HL-60/S4 treated with phorbol 12-myristate 13-acetate at 8.2 ng/mL for 4 days and 3 days (cell line): ENCODE data around the gene ACTN4.

Experiments used
- in situ Hi-C: fragments of 300-500 bp; cut with MboI; formaldehyde crosslinking; loops from 2 replicates; pipeline ENCODE4 v1.15.0; 2022; ENCODE audit warnings: low sequenced_read_pairs

Gene ACTN4

DNA sequence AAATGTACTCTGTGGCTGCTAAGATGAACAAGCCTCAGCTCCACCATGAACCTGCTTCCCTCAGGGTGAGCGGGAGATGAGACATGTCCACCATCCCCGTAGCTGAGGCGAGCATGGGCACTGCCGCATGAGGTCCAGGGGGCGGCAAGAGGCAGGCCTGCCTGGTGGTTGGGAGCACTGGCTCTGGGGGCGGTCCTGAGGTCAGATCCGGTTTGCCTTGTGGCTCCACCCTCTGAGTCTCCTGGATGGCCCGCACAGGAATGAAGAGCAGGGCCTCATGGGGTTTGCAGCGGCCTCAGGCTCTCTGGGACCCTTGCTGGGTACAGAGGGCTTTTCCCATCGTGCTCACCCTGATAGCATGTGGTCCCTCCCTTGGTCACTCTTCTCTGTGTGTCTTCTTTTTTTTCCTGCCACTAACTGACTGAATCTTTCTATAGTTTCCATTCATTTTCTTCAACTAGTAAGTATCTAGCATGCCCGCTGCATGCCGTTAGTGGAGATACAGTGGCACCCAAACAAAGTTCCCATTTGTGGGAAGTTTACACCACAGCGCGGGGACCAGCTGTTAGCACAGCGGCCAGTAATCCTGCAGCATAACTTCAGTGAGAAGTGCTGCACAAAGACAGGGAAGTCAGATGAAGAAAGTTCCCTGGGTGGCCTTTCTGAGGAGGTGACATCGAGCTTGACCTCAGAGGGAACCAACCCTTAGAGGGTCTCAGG, 59.5 kb downstream of the ACTN4 start:
- in situ Hi-C loops: no loop called here

DNA sequence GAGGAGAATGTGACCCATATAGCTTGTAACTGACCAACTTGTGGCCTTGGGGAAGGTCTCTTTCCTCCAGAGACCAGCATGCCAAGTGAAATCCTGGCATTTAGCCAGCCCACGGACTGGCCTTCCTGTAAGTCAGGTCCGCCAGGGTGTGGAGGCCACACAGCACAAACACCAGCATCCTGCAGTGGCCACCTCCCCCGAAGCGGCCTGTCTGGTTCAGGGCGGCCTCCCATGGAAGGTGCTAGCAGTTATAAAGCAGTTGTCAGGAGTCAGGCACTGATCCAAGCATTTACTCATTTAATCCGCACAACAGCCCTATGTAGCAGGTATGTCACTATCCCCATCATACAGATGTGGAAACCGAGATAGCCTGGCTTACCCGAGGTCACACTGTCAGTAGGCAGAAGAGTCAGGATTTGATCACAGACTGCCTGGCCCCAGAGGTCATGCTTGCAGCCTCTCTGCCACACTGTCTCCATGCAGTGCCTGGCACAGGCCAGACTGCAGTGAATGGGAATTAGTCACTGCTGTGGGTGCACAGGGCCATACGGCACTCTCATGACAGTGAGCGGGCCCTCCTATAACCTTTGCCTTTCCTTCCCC, 60.2 kb downstream of the ACTN4 start:
- in situ Hi-C loops: no loop called here

DNA sequence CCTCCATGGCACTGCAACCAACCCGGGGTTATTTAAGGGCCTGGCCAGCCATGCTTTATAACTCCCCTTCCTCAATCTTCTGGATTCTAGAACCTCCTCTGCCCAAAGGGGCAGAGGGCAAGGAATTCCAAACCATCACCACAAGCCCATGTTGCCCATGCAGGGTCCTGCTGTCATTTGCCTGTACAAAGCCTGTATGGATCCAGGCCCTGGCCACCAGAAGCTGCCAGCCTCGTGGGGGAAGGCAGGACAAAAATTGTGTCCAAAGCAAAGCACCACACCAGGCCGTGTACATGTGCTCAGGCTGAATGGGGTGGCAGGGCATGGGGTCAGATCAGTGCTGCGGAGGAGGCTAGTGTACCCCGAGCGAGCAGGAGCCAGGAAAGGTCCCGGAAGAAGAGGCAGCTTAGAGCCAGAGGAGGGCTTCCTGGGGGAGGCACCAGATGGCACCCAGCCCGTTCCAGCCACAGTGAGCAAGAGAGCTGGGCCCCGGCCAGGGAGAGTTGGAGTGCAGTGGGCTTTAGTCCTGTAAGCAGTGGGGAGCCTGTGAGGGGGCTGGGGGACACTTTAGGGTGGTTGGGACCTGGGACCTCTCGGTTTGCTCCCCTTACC, 61.1 kb downstream of the ACTN4 start:
- in situ Hi-C loops: no loop called here

DNA sequence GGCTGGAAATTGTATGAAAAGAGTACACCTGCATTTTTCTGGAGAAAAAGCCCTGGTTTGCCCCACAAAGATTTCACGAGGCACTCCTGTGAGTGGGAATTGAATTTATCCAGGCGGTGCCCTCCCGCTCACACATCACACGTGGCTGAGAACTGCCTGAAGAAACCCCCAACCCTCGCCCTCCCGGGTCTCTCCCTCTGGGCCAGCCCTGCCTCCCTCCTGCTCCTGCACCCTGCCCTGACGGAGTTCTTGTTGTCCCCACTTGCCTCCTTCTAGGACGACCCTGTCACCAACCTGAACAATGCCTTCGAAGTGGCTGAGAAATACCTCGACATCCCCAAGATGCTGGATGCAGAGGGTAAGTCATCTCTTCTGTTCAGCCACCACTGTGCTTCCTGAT, 61.7 kb downstream of the ACTN4 start:
- in situ Hi-C loops: no loop called here

DNA sequence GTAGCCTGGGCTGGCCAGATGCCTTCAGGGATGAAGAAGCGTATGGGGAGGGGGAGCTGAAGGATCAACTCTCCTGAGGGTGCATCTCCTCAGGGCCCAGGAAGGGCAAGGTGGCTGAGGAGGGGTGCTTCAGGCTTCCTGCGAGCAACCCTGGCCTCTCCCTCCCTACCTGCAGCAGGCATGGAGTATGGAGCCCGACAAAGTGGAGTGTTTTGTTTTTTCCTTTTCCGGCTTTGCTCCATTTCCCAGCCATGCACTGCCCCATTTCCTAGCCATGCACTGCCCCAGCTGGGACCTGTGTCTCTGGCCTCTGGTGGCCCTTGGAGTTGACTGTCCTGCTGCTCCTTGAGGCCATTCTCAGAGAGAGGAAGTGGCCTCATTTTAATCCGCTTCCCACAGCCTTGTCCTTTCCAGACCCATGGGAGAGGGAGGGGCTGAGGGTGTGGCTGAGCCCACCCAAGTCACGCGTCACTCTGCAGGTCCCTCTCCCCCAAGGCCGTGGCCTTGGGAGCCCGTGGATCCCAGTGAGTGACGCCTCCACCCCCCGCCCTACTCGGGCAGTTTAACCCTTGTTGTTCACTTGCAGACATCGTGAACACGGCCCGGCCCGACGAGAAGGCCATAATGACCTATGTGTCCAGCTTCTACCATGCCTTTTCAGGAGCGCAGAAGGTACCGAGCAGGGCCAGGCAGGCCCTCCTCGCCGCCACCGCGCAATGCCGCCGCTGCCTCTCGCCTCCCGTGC, 62.4 kb downstream of the ACTN4 start:
- in situ Hi-C loops: no loop called here

DNA sequence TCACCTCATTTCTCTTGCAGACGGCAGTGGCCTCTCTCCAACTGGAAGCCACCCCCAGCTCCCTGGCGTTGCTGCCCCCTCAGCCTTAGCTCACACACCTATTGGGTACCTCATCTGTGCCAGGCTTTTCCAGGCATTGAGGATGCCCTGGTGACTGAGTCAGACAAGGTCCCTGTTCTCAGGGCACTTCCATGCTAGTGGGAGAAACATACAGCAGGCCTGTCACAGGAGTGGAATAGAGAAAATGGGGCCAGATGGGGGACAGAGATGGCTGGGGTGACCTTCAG, 62.9 kb downstream of the ACTN4 start:
- in situ Hi-C loops: no loop called here

DNA sequence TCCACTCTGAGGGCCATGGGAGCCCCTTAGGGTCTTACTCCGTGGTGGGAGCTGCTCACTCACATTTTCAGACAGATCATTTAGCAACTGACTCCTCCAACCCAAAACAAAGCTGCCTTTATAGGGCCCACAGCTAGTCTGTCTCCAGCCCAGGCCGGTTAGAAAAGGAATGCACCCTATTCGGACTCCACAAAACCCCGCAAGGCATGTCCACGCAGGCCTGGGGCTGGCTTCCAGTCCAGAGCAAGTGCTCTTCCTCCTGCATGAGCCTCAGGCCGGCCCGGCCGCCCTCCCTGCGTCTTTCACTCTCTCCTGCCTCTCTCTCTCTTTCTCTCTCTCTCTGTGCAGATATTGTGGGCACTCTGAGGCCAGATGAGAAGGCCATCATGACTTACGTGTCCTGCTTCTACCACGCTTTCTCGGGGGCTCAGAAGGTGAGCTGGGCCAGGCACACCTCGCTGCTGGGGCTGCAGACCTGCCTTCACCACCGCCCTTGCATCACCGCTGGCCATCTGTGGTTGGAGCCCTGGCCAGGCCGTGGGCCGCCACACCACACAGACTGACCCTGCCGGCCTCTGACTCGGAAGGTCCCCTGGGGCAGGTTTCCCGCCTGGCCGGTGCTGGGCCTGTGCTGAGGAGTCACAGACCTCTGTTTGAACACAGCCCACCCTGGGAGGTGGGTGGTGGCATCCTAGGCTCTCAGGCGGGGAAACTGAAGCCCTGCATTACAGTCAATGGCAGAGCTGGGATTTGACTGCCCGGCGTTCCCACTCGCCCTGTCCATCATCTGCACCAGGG, 63.7 kb downstream of the ACTN4 start:
- in situ Hi-C loops: no loop called here

DNA sequence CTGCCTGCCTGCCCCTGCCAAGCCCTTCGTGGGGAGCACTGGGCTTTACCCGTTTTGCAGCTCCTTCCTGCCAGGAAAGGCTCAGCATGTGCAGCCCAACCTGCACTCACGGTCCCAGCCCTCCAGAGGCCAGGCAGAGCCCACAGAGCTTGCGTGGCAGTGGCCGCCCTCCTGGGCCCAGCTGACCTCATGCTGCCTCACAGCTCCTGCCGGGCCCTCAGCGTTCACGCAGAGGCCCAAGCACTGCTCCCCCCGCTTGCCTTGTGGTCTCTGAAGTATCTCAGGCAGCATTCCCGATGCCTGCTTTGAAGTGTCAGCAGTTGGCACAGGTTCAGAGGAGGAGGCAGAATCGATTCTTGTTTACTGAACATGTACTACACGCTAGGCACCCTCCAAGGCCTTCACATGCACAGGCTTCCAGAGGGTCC, 64.3 kb downstream of the ACTN4 start:
- in situ Hi-C loops: no loop called here

DNA sequence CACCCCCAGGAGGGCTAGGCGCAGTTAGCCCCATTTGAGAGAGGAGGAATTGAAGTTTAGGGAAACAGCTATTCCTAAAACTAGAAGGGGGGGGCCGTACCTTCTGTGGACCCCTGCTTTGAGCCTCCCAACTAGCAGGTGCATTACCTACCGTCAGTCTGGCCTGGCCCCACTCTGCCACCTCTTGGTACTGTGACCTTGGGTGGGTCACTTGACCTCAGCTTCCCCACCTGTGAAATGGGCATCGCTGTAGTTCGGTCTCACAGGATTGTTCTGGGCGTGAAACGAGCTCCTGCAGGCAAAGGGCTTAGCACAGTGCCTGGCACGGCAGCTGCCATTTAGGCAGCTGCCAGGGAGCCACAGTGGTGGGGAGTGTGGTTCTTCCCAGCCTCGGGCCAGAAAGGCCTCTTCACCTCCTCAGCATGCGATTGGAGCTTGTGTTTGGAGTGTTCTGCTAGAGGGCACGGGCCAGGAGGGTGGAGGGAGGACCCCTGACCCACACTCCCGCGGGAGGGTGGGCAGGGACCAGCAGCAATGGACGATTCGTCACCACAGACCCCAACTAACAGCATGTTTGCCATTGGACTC, 64.8 kb downstream of the ACTN4 start:
- in situ Hi-C loops: no loop called here

DNA sequence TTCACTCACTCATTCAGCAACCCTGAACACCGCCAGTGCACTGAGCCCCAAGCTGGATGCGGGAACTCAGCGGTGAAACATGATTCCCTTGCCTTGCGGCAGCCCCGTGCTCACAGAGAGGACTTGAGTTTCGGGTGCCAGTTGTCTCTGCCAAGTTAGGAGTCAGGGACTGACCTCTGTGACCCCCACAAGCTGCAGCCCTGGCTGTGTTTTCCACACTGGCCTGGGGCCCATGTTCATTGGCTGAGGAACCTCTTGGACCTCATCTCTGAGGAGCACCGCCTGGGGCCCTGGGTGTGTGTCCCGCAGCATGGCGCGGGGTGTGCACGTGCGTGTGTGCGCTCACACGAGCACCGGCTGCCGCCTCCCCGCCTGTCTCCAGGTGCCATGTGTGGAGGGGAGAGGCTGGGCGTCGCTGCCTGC, 65.8 kb downstream of the ACTN4 start:
- in situ Hi-C loops: no loop called here

DNA sequence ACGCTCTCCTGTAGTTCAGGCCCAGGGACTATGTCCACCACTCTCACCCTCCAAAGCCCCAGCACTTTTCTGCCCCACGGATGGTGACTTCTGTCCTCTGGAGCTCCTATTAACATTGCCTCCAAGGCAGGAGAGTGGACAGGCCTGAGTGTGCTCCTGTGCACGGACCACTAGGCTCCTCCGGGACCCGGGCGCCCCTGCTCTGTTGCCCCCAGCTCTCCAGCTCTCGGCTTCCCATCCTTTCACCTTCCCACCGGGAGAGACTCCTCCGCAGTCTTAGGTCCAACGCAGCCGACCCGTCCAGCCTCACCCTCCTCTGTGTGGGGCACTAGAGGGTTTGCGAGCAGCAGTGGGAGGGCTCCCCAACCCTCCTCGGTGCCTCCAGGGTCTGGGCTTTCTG, 66.4 kb downstream of the ACTN4 start:
- in situ Hi-C loops: no loop called here

DNA sequence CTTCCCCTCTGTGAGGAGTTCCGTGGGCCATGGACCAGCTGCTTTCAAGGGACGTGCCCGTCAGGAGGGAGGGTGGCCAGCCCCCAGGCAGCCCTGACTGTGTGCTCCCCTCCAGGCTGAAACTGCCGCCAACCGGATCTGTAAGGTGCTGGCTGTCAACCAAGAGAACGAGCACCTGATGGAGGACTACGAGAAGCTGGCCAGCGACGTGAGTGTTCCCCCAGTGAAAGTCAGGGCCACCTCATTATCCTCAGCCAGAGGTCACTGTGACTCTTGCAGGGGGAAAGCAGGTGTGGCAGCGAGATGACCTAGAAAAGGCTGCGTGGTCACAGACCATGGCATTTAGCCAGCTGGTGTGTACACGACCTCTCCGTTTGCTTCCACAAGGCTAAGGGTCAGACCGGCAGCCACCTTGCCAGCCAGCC, 66.9 kb downstream of the ACTN4 start:
- in situ Hi-C loops: no loop called here

DNA sequence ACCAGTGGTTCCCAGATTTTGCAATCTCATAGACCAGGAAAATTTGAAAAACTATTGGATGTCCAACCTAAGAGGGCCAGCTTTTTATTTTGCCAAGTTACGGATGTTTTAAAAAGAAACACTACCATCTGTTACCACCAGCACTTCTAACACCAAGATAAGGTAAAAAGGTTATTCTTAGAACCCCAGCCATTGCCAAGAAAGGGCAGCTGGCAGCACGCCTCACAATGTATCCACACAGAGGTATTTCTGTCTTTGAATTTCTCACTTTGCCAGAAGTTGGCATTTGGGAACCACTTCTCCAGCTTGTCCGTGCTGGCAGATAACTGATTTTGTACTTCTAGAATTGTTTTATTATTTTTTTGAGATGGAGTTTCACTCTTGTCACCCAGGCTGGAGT, 68.1 kb downstream of the ACTN4 start:
- in situ Hi-C loops: no loop called here

DNA sequence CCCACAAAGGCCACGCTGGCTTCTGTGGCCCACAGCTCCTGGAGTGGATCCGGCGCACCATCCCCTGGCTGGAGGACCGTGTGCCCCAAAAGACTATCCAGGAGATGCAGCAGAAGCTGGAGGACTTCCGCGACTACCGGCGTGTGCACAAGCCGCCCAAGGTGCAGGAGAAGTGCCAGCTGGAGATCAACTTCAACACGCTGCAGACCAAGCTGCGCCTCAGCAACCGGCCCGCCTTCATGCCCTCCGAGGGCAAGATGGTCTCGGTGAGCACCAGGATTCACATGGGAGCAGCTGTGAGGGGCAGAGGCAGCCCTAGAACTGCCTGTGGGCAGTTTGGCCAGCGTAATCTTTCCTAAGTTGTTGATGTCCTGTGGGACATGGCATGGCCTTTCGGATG, 69.6 kb downstream of the ACTN4 start:
- in situ Hi-C loops: no loop called here

DNA sequence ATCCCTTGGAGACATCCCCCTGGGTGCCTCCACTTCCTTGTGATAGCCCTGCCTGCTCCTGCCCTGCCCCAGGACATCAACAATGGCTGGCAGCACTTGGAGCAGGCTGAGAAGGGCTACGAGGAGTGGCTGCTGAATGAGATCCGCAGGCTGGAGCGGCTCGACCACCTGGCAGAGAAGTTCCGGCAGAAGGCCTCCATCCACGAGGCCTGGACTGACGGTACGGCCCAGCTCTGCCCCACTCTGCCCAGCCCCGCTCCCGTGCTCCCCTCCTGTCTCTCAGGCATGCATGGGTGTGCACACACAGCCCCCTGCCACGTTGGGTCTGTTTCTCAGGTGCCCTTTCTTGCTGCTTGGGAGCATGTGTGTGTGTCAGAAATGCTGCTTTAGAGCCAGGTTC, 70.4 kb downstream of the ACTN4 start:
- in situ Hi-C loops: no loop called here

DNA sequence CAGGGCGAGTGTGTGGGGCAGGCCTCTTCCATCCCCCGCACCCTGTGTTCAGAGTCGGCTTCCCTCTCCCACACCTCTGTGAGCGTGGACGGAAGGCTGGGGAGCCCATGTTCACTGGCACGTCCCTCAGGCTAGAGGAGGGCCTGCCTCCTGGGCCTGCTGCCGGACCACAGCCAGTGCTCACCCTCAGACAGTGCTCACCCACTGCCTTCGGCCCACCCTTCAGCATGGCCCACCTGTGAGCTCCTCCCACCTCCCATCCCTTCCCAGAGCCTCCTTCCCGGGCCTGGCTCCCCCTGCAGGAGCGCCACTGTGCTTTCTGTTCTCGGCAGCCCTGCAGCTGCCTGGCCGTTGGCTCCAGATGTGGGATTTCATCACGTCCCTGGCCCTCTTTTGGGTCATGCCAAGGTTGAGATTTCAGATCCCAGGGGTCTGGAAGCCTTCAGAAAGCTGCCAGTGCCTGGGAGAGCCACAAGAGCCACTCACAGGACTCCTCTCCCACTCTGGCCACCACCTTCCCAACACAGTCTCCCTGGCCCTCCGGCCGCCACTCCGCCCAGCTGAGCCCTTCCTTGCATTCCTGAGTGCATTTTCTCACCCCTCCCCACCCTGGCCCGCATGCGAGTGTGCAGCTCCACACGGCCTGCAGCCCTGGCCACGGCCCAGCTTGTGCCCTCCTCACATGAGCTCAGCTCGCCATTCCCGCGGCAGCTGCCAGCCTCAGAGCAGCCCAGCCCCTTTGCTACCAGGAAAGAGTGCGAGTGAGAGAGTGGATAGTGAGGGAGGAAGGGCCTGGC, 71.5 kb downstream of the ACTN4 start:
- in situ Hi-C loops: no loop called here

DNA sequence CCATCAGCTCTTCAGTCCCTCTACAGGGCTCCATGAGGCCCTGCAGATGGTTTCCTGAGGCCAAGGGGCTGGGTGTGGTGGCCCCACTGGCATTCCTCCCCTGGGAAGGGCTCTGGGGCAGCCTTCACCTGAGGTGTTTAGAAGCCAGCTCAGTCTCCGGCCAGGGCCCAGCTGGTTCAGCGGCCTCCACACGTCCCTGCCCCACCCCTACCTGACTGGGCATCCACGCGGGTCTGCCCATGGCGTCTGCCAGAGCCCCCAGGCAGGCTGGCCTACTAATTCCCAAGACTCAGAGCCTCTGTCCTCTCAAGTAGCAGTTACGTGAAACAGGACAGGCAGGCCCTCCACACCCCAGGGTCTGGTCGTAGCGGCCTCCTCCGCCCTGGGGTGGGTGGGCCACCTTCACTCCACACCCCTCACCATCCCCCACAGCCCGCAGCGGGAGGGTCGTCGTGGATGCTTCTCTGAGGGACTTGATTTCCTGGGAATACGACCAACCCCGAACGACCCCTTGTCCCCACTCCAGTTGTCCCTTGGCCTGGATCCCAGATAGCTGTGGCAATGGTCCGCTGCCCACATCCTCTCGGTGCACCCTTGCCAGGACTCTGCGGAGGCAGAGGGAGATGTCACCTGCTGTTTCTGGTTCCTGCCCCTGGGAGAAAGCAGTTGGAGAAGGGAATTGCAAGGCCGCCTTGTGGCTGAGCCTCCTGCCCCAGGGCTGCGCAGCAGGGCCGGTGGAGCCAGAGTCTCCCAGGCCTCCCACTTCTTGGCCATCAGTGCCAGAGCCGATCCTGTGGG, 72.5 kb downstream of the ACTN4 start:
- in situ Hi-C loops: no loop called here

DNA sequence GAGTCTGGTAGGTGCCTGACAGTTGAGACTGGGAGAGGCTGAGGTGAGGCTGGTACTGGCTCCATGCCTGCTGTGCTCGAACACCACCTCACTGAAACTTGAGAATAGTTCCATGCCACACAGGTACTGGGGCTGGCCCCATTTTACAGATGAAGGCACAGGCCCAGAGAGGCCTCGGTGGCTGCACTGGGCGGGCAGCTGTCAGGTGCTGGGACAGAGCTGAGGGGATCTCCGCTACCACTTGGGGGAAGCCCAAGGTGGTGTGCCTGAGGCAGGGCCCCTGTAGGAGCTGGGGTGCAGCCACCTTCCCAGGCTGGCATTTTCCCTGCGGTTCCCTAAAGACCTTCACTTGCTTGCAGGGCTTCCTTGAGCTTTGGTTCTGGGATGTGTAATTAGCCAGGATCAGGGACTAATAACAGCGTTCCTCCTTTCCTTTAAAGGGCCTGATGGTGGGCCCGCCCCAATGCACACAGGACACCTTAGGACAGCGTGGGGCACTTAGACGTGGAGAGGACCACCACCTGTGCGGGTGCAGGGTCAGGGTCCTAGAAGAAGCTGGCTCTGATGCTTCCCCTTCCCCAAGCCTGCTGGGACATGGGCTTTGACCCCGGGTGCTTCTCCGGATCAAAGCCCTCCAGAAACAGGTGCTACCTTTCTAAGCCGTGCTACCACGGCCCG, 73.2 kb downstream of the ACTN4 start:
- in situ Hi-C loops: no loop called here

DNA sequence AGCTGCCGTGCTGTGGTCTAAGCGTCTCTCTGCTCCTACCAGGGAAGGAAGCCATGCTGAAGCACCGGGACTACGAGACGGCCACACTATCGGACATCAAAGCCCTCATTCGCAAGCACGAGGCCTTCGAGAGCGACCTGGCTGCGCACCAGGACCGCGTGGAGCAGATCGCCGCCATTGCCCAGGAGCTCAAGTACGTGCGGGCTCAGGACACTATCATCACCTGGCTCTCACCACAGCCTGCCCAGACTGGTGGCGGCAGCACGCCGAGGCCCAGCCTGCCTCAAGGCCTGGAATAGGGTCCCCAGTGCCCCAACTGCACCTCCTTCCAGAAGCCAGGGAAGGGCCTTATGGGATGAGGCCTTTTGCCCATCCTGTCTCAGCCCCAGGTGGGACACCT, 74.0 kb downstream of the ACTN4 start:
- in situ Hi-C loops: no loop called here
